MM.1S (cell line): Measurements from ENCODE around the gene C1orf198.

ENCODE experiments used
- DNase-seq: peaks from one replicate; pipeline ENCODE4 v3.0.0-alpha.2; 2015
- H2AFZ ChIP-seq: fragments of 300-600 bp; sonication (generic); 2 replicates; pipeline ENCODE4 v1.6.0; 2016; ENCODE audit warnings: antibody characterized with exemption, low read length
- H3F3A ChIP-seq: fragments of 300-600 bp; sonication (generic); 2 replicates; pipeline ENCODE4 v1.6.1; 2016; ENCODE audit warnings: mild to moderate bottlenecking, antibody characterized with exemption, low read length, moderate library complexity, mixed read lengths; ENCODE audit not compliant: insufficient read depth
- H3K27ac ChIP-seq: fragments of 300-600 bp; sonication (generic); 2 replicates; pipeline ENCODE4 v1.5.1; 2016; ENCODE audit warnings: mild to moderate bottlenecking, low read length
- H3K27me3 ChIP-seq: fragments of 300-600 bp; sonication (generic); replicated peaks from 2 replicates; pipeline ENCODE4 v1.6.0; 2016; ENCODE audit warnings: low read length; ENCODE audit not compliant: insufficient read depth
- H3K36me3 ChIP-seq: fragments of 300-600 bp; sonication (generic); replicated peaks from 2 replicates; pipeline ENCODE4 v1.6.1; 2016; ENCODE audit warnings: mild to moderate bottlenecking, low read length, mixed read lengths; ENCODE audit not compliant: insufficient read depth
- H3K4me1 ChIP-seq: fragments of 300-600 bp; sonication (generic); 2 replicates; pipeline ENCODE4 v1.6.1; 2016; ENCODE audit warnings: low read length, mixed read lengths
- H3K4me2 ChIP-seq: fragments of 300-600 bp; sonication (generic); 2 replicates; pipeline ENCODE4 v1.6.0; 2016; ENCODE audit warnings: low read depth, low read length
- H3K4me3 ChIP-seq: fragments of 300-600 bp; sonication (generic); 2 replicates; pipeline ENCODE4 v1.5.1; 2016; ENCODE audit warnings: low read length, mixed read lengths
- H3K79me2 ChIP-seq: fragments of 300-600 bp; sonication (generic); 2 replicates; pipeline ENCODE4 v1.6.1; 2016; ENCODE audit warnings: mixed run types, low read length, mixed read lengths
- H3K9ac ChIP-seq: fragments of 300-600 bp; sonication (generic); 2 replicates; pipeline ENCODE4 v1.6.1; 2016; ENCODE audit warnings: low read length, mixed read lengths
- H3K9me2 ChIP-seq: fragments of 300-600 bp; sonication (generic); replicated peaks from 2 replicates; pipeline ENCODE4 v1.6.1; 2016; ENCODE audit warnings: mild to moderate bottlenecking, low read length, mixed read lengths; ENCODE audit not compliant: insufficient read depth
- H3K9me3 ChIP-seq: fragments of 300-600 bp; sonication (generic); replicated peaks from 2 replicates; pipeline ENCODE4 v1.6.1; 2016; ENCODE audit warnings: mild to moderate bottlenecking, low read length, mixed read lengths; ENCODE audit not compliant: insufficient read depth
- H4K20me1 ChIP-seq: fragments of 300-600 bp; sonication (generic); 2 replicates; pipeline ENCODE4 v1.6.1; 2016; ENCODE audit warnings: mild to moderate bottlenecking, low read length, moderate library complexity, mixed read lengths; ENCODE audit not compliant: insufficient read depth
- CTCF ChIP-seq: fragments of 300-600 bp; sonication (generic); IDR thresholded peaks from 2 replicates; pipeline ENCODE4 v1.5.1; 2016; ENCODE audit warnings: antibody characterized with exemption, low read length, mixed read lengths
- EZH2 ChIP-seq: fragments of 300-600 bp; sonication (generic); optimal IDR thresholded peaks from 2 replicates; pipeline ENCODE3; 2017; ENCODE audit warnings: low read depth, mild to moderate bottlenecking, antibody characterized with exemption, low read length, mixed read lengths
- EZH2phosphoT487 ChIP-seq: fragments of 300-600 bp; sonication (generic); IDR thresholded peaks from 2 replicates; pipeline ENCODE4 v1.6.1; 2018; ENCODE audit warnings: antibody characterized with exemption, low read length

The C1orf198 gene

GRCh38 chr1:230855886-230856285 is 12.4 kb downstream of the C1orf198 start:
- no peaks in the 10 kb centered on the region for H3K79me2 ChIP-seq
- no peak overlapping the region for H3K4me3 ChIP-seq
- H3K4me1 ChIP-seq: no peaks in the 10 kb centered on the region
- no peaks in the 10 kb centered on the region for H3K9me2 ChIP-seq
- H3K36me3 ChIP-seq: no peaks in the 10 kb centered on the region
- H3K27ac ChIP-seq: no peak overlapping the region
- H3K9me3 ChIP-seq: no peaks in the 10 kb centered on the region
- TF ChIP-seq EZH2 (no peak), CTCF (no peak), EZH2phosphoT487 (no peak)
- H3K27me3 ChIP-seq: no peaks in the 10 kb centered on the region
- H3F3A ChIP-seq: no peaks in the 10 kb centered on the region
- no peak overlapping the region for H3K4me2 ChIP-seq
- no peak overlapping the region for H2AFZ ChIP-seq
- H4K20me1 ChIP-seq: no peaks in the 10 kb centered on the region
- no peak for DNase-seq
- H3K9ac ChIP-seq: no peak overlapping the region

- Histone ChIP-seq H3F3A (no peaks in the 10 kb centered on the region), H4K20me1 (no peaks in the 10 kb centered on the region), H3K79me2 (no peaks in the 10 kb centered on the region), H2AFZ (no peak overlapping the region), H3K9me3 (no peaks in the 10 kb centered on the region), H3K27ac (no peak overlapping the region), H3K4me3 (no peak overlapping the region), H3K36me3 (no peaks in the 10 kb centered on the region), H3K27me3 (no peaks in the 10 kb centered on the region), H3K4me2 (no peak overlapping the region), H3K4me1 (no peaks in the 10 kb centered on the region), H3K9me2 (no peaks in the 10 kb centered on the region), H3K9ac (no peak overlapping the region)
- no peak for DNase-seq
- TF ChIP-seq EZH2: no peak
- no peak for TF ChIP-seq CTCF
- TF ChIP-seq EZH2phosphoT487: no peak
Measured at GRCh38 chr1:230854423-230854822, 13.9 kb downstream of the C1orf198 start.

- Histone ChIP-seq H3K9me3 (no peaks in the 10 kb centered on the region), H3F3A (no peaks in the 10 kb centered on the region), H3K4me3 (no peak overlapping the region), H3K4me2 (no peak overlapping the region), H3K9me2 (no peaks in the 10 kb centered on the region), H2AFZ (no peak overlapping the region), H3K9ac (no peak overlapping the region), H3K27ac (no peak overlapping the region), H3K79me2 (no peaks in the 10 kb centered on the region), H3K4me1 (no peaks in the 10 kb centered on the region), H3K36me3 (no peaks in the 10 kb centered on the region), H3K27me3 (no peaks in the 10 kb centered on the region), H4K20me1 (no peaks in the 10 kb centered on the region)
- TF ChIP-seq CTCF (no peak), EZH2 (no peak), EZH2phosphoT487 (no peak)
- DNase-seq: no peak
Measured at GRCh38 chr1:230853731-230854130, 14.6 kb downstream of the C1orf198 start.
